Hypothalamus (tissue), 51 donors: ENCODE results near the gene EVPL.
"Not testable (repeated sequence)": the region's sequence is repeated elsewhere in the genome, so short reads cannot be mapped to it uniquely, and the experiment has no call there.

Source experiments
- DNase-seq, 51 donors: peaks; one replicate each; lab custom pipeline; 2025; lab: John Stamatoyannopoulos, UW

EVPL gene

DNA sequence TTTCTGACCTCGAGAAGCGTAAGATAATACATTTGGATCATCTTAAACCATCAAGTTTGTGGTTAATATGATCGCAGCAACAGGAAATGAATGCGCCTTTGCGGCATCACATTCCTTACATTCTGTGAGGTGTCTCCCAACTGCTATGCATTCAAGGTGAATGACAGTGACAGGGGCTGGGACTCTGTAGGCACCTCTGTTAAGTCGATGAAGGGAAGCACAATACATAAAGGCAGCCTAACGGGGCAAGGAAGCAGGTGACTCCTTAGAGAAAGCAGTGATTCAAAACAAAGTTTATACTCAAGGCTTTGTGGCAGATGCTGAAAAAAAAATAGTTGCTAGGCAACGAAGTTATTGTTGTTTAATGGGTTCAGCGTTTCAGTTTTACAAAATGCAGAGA is 21.6 kb upstream of the EVPL start:
- DNase-seq, result no peak

DNA sequence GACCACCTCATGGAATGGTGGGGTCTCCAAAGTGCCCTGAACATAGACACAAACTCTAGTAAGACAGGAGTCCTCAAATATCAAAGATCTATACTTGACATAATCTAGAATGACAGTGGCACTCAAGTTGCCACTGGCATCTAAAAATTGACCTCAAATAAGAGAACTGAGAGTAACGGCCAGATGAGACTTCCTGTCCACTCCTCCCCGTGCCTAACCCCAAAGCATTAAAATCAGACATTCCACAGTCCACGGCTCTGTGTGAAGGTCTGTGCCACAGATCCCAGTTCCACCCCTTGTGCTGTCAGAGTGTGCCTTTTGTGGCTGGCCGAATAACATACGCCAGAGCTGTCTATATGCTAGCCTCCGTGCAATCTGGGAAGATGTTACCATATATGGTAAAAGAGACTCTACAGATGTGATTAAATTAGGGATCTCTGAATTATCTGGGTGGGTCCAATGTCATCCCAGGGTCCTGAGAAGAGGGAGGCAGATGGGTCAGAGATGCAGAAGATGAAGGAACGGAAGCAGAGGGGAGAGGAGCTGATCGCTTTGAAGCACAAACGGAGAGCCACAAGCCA is 21.0 kb upstream of the EVPL start:
- no peak for DNase-seq

DNA sequence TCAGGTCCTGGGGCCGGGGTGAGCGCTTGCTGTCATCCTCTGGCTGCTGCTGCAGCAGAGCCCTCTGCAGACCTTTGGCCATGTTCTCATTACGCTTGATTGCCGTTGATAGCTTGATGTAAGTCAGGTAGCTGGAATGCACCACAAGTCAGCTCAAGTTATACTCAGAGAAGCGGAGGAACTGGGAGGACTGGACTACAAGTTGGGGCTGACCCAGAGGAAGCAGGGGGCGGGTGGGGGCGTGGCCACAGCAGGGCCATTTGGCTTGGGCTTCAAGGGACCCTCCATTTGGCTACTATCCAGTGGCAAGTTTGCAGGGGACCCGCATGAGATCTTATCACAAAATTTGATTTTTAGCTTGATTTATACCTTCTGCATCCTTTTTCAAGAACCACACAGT is 19.0 kb upstream of the EVPL start:
- no peak for DNase-seq

DNA sequence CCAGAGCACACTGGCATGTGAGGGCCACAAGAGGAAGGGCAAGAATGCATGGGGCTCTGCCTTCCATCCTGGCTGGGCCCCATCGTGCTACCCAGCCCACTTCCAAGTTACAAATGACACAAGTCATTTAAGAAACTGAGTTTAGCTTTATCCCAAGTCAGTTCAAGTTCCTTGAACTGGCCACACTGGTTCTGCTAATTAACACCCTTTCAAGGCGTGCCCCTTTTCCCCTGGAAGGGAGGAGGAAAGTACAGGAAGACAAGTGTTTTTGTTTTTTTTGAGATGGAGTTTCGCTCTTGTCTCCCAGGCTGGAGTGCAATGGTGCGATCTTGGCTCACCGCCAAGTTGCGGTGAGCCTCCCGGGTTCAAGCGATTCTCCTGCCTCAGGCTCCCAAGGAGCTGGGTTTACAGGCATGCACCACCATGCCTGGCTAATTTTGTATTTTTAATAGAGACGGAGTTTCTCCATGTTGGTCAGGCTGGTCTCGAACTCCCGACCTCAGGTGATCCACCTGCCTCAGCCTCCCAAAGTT is 17.4 kb upstream of the EVPL start:
- not testable (repeated sequence) for DNase-seq

DNA sequence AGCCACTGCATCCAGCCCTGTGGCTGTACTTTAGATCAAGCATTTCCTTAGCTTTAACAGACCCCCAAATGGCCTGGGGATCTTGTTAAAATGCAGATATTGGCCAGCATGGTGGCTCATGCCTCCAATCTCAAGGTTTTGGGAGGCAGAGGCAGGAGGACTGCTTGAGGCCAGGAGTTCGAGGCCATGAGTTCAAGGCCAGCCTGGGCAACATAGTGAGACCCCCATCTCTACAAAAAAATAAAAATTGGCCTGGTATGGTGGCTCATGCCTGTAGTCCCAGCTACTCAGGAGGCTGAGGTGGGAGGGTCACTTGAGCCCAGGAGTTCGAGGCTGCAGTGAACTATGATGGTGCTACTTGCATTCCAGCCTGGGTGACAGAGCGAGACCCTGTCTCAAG is 15.8 kb upstream of the EVPL start:
- not testable (repeated sequence) for DNase-seq

DNA sequence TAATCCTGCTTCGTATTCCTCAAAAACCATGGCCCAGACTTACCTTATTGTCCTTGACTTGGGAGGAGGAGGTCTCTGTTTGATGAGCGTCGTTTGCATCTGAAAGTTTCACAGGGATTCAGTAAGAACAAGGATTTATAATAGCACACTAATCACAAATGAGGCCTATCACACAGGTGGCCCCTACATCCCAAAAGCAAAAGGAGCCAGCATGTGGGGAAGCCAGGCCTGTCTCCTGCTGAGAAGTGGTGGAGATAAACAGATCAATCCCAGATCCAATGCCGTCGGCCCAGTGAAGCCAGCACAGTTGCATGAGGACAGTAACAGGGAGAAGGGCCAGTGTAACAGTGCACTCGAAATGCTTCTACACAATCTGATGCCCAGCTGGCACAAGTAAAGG is 13.3 kb upstream of the EVPL start:
- no peak for DNase-seq

DNA sequence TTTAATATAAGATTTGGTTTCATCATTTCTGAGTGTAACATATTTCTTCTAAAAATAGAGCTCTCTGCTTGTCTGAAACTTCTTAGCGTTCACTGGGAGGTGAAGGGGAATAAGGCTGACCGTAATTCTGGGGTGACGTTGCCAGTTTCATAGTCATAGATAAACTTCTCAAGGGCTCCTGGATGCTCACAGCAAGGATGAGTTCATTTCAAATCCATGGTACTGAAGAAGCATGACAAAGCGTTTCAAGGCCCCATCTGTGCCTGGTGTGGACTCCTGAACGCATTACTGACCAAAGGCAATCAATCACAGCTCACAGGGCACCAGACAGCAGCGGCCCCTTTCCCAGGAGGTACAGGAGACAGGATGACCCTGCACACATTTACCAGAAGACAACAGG is 12.0 kb upstream of the EVPL start:
- DNase-seq, result no peak

DNA sequence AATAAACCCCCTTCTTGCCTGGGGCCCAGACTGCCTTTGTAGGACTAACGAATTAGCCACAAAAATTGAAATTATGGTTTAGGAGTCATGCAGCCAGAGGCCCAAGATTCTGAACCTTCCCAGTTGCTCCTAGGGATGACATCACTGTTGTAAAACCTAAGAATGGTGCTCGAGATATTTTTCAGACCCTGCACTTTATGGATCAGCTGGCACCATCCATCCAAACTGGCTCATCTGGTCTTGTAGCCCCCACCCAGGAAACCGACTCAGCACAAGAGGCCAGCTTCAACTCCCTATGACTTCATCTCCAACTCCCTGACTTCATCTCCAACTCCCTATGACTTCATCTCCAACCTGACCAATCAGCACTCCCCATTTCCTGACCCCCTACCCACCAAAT is 10.9 kb upstream of the EVPL start:
- no peak for DNase-seq

DNA sequence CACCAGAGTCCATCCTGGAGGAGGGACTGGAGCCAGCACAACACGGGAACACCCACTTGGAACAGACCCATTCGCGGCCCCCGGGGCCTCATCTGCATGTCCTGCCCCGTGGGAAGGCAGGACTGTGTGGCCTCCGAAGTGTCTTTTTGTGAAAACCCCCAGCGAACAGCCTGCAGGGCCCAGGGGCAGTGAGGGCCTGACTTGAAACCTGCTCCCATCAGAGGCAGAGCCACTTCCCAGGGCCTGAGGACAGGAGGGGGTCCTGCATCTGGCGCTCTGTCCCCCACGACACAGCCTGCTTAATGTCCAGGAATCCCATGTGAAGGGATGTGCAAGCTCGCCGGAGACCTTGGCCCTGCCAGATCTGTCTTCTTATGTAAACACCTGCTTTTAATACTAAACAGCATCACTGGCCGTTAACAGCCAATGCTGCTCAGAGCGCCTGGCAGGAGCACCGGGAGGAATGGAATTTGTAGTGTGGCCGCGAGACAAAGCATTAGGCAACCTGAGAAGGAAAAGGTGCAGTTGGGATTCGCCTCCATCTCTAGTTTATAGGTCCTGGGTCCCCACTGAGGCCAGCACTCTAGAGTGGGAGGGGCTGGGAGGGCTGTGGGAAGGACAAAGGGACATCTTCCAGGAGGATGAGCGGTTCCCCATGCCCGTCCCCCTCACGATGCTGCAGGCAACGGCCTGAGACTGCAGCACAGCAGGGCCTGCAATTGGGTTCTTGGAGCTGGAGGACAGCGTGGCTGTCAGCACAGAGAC is 9.6 kb upstream of the EVPL start:
- peak in 1 of 51 donors; percentile 9 for DNase-seq

DNA sequence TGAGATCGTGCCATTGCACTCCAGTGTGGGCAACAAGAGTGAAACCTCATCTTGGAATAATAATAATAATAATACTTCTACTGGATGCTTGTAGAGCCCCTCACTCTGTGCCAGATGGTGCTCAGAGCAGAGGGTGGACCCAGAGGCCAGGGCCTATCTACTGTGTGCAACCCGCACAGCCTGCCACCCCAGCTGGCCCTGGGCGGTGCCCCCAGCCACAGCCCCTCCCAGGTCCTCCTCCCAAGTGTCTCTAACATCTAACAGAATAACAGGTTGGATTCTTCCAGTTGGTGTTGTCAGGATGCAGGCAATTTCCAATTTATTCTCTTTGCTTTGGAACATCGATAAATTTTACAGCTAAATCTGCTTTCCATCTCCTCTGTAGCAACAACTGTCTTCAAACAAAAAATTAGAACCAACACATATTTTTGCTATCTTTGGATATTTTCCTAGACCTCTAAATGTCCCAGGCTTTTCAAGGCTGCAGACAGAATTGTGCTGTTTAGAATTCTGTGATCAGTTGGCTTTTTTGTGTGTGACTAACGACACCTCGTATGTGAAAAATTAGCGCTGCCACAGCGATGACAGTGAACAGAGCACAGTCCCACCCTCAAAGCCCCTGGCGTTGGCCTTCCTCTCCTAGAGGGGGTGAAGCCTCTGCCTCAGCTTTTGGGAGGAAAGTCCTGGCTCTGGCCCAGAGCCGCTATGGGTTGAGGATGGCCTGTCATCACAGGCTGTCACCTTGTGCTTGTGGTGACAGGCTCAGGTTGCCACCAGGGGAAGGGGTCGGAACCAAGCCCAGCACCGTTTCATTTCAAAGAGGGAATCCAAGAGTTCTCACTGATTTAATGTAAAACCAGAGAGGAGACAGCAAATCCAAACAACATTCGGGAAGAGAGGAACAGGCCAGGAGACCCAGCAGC is 7.6 kb upstream of the EVPL start:
- no peak for DNase-seq

DNA sequence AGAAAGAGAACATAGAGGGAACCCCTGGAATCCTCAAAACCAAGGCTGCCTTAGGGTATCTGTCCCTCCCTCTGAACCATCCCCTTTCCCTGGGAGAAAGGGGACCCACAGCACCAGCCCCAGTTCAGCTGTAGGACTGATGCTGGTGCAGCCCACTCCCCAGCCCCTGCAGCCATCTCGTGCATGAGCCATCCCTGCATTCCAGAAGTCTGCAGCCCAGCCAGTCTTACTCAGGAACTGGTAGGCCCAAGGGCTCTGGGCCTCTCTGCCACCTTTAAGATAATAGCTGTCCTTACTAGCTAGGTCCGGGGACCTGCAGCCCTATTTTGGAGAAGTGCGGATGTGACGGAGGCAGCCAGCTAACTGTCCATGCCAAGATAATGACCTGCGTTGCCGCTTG is 6.0 kb upstream of the EVPL start:
- no peak for DNase-seq

DNA sequence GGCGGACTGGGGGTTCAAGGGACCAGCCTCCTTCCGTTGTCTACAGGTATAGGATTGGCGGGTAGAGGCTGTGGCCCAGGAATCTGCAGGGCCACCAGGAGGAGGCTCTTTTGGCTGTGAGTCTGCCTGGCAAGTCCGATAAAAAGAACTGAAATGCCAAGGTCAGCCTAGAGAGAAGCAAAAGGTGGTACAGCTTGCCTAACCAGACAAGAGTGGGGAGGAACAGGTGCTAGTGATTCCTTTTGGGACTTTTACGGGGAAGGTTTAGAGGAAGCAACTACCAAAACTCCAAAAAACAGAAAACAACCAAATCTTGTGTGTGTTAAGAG is 5.6 kb upstream of the EVPL start:
- DNase-seq, result no peak

DNA sequence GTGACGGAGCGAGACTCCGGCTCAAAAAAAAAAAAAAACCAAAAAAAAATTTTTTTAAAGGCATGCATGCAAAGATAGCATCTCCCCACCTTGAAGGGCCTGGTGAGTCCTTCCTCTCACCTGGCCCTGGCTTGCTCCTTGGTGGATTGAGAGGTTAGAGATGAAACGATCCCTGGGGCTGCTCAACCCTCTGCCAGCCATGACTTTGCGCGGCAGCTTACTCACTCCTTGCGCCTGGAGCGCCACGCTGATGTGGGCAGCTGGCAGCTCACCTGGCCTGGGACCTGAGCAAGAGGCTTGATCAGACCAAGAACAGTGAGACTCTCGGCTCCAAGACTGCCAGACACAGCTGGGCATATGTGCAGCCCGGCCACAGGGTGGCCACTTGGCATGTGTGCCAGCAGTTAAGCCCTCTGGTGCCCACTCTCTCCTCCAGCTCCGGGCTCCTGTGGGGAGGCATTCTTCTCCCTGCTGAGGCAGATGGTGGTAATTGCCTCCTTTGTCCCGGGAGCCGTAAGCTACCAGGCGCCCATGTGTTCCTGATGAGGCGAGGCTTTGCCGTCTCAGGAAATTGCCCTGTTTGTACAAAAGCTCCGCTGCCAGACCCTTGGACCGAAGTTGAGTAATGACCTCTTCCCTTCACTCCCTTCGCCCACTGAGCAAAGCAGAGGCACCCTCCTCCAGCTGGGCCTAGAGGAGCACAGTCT is 5.1 kb upstream of the EVPL start:
- DNase-seq, result peak in 1 of 51 donors; percentile 2

DNA sequence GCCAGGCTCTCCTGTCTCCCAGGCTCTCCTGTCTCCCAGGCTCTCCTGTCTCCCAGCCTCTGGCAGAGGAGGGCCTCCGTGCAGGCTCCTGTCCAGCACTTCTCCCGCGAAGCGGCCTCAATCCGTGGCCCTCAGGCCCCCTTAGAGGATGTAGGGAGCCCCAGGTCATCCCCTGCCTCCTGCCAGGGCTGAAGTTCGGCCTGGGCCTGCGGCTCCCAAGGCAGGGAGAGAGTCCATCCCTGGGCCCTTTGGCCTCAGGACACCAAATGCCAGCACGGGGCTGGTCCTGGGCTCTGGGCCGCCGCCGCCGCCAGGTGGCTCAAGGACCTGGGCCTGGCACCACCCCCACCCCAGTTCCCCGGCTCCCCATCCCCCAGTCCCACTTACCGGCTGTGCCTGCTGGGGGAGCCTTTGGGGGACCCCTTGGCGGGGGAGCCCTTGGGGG is 370 bp downstream of the EVPL start:
- DNase-seq, result no peak

DNA sequence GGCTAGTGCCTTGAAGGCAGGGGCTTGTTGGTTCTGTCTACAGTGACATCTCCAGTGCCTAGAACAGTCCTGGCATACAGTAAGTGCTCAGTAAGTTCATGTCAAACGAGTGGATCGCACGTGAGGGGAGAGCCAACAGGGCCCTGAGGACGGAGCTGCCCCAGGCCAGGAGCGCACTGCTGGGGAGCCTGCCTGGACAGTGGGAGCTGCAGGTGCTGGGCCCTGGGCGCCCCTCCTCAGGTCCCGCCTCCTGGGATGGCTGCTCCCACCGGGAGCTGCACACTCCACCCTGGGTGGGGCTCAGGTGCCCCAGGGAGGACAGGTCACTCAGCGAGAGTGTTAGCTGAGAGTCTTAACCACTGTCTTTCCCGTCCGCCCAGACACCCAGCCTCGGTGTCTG is 1.8 kb downstream of the EVPL start:
- DNase-seq, result no peak

DNA sequence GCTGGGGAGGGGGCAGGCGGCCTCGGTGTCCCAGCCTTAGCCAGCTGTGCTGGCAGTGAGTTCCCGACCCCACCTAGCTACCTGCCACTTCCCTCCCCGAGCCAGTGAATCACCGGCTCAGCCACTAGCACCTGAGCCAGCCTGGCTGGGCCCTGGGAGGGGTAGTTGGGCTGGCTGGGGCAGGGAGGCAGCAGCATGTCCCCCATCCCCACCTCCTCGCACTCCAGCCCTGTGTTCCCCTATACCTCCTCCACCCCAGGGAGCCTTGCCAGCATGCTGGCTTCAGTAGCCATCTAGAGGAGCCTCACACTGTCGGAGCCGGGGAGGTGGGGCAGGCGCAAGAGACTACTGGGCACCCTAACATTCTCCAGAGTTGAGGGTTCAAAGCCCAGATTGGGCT is 2.8 kb downstream of the EVPL start:
- no peak for DNase-seq

DNA sequence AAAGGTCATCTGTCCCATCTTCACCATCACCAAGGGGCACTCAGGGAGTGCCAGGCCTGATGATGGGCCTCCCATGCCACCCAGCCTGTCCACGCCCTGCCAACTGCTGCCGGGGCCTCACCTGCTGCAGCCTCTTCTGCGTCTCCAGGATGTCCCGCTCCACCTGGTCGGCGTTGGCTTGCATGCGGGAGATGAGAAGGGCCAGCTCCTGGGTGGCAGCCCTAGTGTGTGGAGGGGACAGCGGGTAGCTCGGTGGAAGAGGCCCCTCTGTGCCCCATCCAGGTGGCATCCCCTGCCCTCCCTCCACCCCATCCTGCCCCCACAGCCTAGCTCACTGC is 3.2 kb downstream of the EVPL start:
- DNase-seq, result no peak

DNA sequence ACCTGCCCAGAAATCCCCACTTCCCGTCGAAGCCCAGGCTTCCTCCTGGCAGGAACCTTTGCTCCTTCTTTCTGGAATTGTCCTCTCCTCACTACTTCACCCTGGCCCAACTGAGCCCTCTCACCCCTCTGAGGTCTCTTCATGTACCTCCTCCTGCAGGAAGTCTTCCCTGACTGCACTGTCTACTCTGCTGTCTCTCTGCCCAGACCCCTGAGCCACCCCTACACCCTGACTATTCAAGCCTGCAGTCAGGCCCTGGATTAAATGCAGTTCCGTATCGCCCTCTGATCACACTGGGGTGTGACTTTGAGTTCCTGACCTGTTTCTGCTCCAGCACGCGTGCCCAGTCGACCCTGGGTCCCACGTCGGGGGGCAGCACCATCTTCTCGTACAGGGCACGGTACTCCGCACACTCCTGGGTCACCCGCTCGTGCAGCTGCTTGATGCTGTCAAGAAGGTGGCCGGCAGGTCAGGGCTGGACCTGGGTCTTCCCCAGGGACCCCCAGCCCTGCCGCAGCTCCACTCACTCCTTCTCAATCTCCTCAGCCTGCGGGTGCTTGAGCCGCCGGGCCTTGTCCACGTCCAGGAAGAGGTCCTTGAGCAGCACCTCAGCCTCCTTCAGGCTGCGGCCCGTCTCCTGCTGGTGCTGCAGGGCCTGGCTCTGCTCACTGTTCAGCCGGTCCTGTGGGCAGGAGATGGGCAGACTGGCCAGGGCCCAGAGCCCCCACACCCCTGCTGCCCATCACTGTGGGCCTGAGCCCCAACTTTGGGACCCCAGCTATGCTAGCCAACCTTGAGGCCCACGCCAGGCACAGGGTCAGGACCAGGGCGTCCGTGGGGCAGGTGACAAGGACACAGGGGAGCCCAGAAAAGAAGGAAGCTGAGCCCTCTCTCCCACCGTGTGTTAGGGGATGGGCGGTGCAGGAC is 3.9 kb downstream of the EVPL start:
- DNase-seq, result no peak

DNA sequence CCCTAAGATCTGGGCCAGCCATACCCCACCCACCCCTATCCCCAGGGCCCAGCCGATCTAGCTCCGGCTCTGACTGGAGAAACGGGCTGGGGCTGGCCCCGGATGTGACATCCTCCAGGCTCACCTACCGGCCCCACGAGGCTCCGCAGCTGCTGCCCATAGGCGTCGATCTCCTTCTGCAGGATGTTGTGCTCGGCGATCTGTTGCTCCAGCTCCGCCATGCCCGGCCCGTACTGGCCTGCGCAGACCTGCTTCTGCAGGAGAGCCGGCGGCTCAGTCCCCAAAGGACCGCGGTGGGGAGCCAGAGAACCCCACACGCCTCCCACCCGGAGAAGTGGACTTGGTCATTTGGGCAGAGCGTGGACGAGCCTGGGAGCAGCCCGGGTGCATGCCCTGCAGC is 4.8 kb downstream of the EVPL start:
- no peak for DNase-seq
